HL-60 (cell line): ENCODE results near the gene MEPCE.

Experiments
- POLR2AphosphoS5 ChIP-seq: IDR thresholded peaks from 2 replicates; pipeline ENCODE4 v1.6.1; 2012; ENCODE audit warnings: low read depth
- TF ChIP-seq, protein P1 (sequence below): IDR thresholded peaks from one replicate; pipeline ENCODE4 v1.5.1; 2011; ENCODE audit warnings: low read length, control low read depth, inconsistent platforms; ENCODE audit not compliant: insufficient read depth
- TF ChIP-seq, protein P2 (sequence below): IDR thresholded peaks from 2 replicates; pipeline ENCODE4 v1.6.1; 2012; ENCODE audit warnings: low read depth; ENCODE audit not compliant: insufficient replicate concordance

DNA sequence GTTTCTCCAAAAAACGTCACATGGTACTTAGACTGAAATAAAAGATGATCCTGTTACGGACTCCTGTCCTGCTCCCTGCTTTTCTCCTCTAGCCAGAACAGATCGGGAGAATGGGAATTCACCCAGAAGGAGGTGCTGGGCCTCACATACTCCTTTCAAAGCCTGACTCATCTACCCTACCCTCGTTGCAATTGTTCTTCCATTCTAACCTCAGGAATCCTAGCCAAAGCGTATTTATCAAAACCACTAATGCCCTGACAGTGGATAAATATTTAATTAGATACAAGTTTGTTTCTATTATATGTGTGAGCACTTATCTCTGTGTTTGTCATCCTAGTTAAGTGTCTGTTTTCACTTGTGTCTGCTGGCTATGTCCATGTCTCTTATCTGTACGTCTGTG, 22.9 kb upstream of the MEPCE start:
- TF ChIP-seq, protein P1, sequence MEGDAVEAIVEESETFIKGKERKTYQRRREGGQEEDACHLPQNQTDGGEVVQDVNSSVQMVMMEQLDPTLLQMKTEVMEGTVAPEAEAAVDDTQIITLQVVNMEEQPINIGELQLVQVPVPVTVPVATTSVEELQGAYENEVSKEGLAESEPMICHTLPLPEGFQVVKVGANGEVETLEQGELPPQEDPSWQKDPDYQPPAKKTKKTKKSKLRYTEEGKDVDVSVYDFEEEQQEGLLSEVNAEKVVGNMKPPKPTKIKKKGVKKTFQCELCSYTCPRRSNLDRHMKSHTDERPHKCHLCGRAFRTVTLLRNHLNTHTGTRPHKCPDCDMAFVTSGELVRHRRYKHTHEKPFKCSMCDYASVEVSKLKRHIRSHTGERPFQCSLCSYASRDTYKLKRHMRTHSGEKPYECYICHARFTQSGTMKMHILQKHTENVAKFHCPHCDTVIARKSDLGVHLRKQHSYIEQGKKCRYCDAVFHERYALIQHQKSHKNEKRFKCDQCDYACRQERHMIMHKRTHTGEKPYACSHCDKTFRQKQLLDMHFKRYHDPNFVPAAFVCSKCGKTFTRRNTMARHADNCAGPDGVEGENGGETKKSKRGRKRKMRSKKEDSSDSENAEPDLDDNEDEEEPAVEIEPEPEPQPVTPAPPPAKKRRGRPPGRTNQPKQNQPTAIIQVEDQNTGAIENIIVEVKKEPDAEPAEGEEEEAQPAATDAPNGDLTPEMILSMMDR, result no peak
- no peak for TF ChIP-seq POLR2AphosphoS5
- TF ChIP-seq, protein P2, sequence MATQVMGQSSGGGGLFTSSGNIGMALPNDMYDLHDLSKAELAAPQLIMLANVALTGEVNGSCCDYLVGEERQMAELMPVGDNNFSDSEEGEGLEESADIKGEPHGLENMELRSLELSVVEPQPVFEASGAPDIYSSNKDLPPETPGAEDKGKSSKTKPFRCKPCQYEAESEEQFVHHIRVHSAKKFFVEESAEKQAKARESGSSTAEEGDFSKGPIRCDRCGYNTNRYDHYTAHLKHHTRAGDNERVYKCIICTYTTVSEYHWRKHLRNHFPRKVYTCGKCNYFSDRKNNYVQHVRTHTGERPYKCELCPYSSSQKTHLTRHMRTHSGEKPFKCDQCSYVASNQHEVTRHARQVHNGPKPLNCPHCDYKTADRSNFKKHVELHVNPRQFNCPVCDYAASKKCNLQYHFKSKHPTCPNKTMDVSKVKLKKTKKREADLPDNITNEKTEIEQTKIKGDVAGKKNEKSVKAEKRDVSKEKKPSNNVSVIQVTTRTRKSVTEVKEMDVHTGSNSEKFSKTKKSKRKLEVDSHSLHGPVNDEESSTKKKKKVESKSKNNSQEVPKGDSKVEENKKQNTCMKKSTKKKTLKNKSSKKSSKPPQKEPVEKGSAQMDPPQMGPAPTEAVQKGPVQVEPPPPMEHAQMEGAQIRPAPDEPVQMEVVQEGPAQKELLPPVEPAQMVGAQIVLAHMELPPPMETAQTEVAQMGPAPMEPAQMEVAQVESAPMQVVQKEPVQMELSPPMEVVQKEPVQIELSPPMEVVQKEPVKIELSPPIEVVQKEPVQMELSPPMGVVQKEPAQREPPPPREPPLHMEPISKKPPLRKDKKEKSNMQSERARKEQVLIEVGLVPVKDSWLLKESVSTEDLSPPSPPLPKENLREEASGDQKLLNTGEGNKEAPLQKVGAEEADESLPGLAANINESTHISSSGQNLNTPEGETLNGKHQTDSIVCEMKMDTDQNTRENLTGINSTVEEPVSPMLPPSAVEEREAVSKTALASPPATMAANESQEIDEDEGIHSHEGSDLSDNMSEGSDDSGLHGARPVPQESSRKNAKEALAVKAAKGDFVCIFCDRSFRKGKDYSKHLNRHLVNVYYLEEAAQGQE, result no peak
